ENCODE results near the gene SLCO4A1.

GRCh38 chr20:62674370-62674769 is 32.1 kb downstream of the SLCO4A1 start:
- no peak for TF ChIP-seq POLR2AphosphoS5 (IDR thresholded peaks at IDR 0.05; ENCODE audit: low read depth, low read length)
- no peak for TF ChIP-seq SIN3A (IDR thresholded peaks at IDR 0.05; ENCODE audit: borderline replicate concordance, insufficient read depth, low read length)
- TF ChIP-seq REST (IDR thresholded peaks at IDR 0.05; ENCODE audit: insufficient read depth in 1 of 2, low read depth in 2 of 2, low read length in 2 of 2) = no peak
- TF ChIP-seq FOXP2 (optimal IDR thresholded peaks at IDR 0.05; ENCODE audit: borderline replicate concordance, extremely low read depth, extremely low read length, insufficient read depth) = no peak
- TF ChIP-seq TAF1 (IDR thresholded peaks at IDR 0.05; ENCODE audit: borderline replicate concordance, insufficient read depth, low read length) = no peak
